Kidney tubule cell (primary cell): Measurements from ENCODE around the gene RAD54L2.
"Not testable (repeated sequence)": the region's sequence is repeated elsewhere in the genome, so short reads cannot be mapped to it uniquely, and the experiment has no call there.

Source experiments
- DNase-seq: peaks from one replicate; pipeline ENCODE4 v3.0.0-alpha.2; 2018; ENCODE audit warnings: low spot score

RAD54L2 gene, protein sequence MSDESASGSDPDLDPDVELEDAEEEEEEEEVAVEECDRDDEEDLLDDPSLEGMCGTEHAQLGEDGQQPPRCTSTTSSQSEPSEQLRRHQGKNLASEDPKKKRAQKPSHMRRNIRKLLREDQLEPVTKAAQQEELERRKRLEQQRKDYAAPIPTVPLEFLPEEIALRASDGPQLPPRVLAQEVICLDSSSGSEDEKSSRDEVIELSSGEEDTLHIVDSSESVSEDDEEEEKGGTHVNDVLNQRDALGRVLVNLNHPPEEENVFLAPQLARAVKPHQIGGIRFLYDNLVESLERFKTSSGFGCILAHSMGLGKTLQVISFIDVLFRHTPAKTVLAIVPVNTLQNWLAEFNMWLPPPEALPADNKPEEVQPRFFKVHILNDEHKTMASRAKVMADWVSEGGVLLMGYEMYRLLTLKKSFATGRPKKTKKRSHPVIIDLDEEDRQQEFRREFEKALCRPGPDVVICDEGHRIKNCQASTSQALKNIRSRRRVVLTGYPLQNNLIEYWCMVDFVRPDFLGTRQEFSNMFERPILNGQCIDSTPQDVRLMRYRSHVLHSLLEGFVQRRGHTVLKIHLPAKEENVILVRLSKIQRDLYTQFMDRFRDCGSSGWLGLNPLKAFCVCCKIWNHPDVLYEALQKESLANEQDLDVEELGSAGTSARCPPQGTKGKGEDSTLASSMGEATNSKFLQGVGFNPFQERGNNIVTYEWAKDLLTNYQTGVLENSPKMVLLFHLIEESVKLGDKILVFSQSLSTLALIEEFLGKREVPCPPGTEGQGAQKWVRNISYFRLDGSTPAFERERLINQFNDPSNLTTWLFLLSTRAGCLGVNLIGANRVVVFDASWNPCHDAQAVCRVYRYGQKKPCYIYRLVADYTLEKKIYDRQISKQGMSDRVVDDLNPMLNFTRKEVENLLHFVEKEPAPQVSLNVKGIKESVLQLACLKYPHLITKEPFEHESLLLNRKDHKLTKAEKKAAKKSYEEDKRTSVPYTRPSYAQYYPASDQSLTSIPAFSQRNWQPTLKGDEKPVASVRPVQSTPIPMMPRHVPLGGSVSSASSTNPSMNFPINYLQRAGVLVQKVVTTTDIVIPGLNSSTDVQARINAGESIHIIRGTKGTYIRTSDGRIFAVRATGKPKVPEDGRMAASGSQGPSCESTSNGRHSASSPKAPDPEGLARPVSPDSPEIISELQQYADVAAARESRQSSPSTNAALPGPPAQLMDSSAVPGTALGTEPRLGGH (N-terminal part only)

DNA sequence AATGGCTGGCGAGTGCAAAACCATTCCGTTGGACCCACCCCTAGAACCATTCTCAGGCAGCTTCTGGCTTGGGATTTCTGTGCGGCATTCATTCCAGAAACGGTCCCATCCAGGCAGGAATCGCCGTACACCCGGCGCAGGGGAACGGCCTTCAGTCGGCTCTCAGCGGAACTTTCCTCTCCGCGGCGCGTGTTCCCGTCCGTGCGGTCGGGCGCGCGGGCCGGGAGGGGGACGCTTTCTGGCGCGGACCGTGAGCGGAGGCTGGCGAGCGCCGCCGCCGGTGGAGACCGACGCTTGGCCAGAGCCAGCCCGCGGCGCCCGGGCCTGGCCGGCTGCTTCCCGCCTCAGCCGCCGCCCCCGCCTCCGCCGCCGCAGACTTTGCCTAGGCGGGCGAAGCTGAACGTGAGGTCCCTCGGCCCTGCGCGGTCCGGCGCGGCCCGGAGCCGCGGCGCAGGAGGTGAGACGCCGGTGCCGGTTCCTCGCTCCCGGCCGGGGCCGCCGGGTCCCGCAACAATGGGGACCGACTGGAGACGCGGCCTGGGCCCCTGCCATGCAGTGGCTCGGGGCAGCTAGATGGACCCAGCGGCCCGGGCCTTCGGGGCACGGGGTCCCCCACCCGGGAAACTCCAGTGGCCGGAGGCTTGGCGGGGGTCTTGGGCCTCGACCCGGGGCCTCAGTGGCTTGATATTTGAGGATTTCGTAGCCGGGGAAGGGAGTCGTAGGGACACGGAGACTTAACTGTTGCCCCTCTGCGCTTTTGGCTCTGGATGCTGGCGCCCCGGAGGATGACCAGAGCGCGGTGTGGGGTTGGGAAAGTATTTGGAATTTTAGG is at the start of gene RAD54L2:
Gene RAD54L2, plus strand, starts transcription at position 261 of the 832 bp plus-strand sequence. CDS start 51,702 bp downstream, outside the sequence.
- peak; percentile 87 for DNase-seq

GRCh38 chr3:51498876-51499738 is 39.4 kb upstream of the RAD54L2 start:
- peak; percentile 95 for DNase-seq

- DNase-seq = no peak
Measured at GRCh38 chr3:51500632-51501131, 37.8 kb upstream of the RAD54L2 start.

DNA sequence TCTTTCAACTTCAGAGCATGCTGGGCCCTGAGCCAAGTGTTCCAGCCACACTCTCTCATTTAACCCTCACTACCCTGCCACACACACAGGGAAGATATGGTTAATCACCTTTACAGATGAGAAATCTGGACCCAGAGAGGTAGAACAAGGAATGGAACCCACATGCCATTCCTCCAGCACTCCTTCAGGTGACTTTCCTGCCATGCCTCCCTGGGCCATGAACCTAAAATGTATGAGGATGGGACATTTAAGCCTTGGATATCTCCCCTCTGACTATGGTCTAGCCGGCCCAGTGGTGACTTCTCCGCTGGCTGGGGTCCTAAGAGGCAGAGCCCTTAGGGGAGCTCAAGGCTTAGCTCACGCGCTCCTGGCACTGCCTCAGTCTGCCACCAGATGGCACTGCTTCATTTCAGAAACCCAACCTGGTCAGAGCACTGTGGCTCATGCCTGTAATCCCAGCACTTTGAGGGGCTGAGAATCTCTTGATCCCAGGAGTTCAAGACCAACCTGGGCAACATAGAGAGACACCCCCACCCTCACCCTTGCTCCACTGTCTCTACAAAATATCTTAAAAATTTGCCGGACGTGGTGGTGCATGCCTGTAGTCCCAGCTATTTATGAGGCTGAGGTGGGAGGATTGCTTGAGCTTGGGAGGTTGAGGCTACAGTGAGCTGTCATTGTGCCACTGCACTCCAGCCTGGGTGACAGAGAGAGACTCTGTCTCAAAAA is 36.5 kb upstream of the RAD54L2 start:
- peak; percentile 74 for DNase-seq

GRCh38 chr3:51502562-51502910 is 36.0 kb upstream of the RAD54L2 start:
- no peak for DNase-seq

- no peak for DNase-seq
Measured at GRCh38 chr3:51503007-51503406, 35.5 kb upstream of the RAD54L2 start.

DNA sequence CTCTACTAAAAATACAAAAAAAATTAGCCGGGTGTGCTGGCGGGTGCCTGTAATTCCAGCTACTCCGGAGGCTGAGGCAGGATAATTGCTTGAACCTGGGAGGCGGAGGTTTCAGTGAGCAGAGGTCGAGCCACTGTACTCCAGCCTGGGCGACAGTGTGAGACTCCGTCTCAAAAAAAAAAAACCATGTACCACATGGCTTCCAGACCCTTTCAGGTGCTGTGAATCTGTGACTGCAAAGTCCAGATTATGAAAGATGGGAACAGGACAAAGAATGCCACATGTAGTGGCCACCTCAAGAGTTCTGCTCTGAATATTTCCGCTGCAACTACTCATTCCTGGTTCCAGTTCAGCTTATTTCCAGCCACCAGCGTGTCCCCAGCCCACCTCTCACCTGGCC is 30.3 kb upstream of the RAD54L2 start:
- no peak for DNase-seq

DNA sequence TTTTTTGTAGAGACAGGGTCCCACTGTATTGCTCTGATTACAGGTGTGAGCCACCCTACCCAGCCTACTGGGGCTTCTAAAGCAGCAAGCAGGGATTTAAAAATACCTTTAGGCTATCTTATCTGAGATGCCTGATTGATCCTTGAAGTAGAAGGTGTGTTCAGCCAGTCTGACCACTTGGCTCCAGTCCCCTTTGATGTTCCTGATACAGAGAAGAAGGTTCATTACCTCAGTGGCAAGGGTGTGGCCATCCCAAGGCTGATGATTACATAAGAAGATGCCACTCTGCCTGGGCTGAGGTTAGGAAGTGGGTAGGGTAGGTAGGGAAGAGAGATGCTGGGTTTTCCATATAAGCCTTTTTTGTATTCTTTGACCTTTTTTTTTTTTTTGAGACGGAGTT is 27.5 kb upstream of the RAD54L2 start:
- no peak for DNase-seq

DNA sequence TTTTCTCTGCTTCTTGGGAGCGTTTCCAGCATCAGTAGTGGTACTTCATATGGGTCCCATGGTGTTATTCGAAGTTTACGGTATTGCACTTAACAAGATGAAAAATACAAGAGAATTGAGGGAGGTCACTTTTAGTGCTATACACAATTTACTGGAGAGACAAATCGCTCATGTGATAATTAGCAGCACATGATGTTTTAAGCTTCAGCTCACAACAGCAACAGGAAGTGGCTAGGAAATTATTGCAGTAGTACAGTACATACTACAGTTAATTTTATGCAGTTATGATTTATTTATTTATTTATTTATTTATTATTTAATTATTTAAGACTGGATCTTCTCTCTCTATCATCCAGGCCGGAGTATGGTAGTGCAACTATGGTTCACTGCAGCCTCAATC is 24.3 kb upstream of the RAD54L2 start:
- DNase-seq = no peak

GRCh38 chr3:51519848-51520247 is 18.7 kb upstream of the RAD54L2 start:
- no peak for DNase-seq

DNA sequence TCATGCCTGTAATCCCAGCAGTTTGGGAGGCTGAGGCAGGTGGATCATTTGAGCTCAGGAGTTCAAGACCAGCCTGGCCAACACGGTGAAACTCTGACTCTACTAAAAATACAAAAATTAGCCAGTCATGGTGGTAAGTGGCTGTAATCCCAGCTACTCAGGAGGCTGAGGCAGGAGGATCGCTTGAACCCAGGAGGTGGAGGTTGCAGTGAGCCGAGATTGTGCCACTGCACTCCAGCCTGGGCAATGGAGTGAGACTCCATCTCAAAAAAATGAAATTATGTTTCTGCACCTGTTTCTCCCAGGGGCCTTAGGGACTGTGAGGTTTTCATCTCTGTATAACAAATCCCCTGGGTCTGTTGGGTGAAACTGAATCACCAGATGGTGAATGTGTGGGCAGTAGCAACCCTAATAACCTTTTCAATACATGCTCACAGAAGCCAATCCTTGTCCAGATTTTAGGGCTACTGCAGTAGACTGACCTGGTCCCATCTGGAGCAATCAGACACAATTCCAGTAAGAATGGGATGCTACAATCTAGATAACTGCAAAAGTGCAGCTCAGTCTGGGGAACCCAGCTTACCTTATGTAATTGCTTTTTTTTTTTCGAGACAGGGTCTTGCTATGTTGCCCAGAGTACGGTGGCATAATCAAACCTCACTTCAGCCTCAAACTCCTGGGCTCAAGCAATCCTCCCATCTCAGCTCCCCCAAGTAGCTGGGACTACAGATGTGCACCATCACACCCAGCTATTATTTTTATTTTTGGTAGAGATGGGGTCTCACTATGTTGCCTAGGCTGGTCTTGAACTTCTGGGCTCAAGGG is 17.4 kb upstream of the RAD54L2 start:
- not testable (repeated sequence) for DNase-seq

DNA sequence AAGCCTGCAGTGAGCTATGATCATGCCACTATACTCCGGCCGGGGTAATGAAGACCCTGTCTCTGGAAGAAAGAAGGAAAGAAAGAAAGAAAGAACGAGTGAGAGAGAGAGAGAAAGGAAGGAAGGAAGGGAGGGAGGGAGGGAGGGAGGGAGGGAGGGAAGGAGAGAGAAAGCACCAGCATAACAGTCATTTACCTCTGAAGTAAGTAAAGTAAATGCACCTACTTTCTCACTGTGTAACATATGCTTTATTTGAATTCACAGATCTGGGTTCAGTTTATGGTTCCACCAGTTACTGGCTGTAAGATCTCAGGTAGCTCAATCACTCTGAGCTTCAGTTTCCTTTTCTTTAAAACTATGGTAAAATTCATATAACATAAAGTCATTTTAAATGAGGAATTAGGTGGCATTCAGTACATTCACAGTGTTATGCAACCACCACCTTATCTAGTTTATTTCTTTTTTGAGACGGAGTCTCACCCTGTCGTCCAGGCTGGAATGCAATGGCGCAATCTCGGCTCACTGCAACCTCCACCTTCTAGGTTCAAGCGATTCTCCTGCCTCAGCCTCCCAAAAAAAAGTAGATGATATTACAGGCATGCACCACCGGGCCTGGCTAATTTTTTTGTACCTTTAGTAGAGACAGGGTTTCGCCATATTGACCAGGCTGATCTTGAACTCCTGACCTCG is 16.1 kb upstream of the RAD54L2 start:
- no peak for DNase-seq

DNA sequence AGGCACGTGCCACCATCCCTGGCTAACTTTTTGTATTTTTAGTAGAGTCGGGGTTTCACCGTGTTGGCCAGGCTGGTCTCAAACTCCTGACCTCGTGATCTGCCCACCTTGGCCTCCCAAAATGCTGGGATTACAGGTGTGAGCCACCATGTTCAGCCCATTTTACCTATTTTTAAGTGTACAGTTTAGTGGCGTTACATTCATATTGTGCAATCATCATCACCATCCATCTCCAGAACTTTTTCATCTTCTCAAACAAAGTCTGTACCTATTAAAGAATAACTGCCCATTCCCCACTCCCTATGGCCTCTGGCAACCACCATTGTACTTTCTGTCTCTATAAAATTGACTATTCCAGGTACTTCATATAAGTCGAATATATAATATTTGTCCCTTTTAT is 13.6 kb upstream of the RAD54L2 start:
- not testable (repeated sequence) for DNase-seq

GRCh38 chr3:51530485-51530884 is 8.0 kb upstream of the RAD54L2 start:
- DNase-seq = peak; percentile 10

GRCh38 chr3:51535146-51536019 is 3.1 kb upstream of the RAD54L2 start:
- DNase-seq = peak; percentile 65

- DNase-seq = not testable (repeated sequence)
Measured at GRCh38 chr3:51537631-51538030, 888 bp upstream of the RAD54L2 start.

DNA sequence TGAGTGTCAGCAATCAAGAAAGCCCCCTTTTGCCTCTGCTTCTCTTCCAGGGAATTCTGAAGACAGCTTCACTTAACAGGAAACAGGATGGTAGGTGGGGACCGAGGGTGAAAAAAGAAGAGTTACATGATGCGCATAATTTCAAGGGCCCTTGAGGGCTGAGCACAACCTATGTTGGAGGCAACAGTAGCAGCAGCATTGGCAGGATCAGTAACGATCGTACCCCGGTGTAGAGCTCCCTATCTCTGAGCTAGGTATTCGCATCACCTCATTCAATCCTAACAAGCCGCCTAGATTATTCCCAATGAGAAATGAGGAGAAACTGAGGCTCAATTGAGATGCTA is 432 bp upstream of the RAD54L2 start:
- DNase-seq = peak; percentile 18
